Keratinocyte (primary cell): Measurements from ENCODE around the gene MSRB1. TPM values are rescaled to one million over a fixed set of nuclear protein-coding genes. Genes with fewer than 3 reads are reported as not detected.

Source experiments
- DNase-seq: peaks from one replicate; pipeline ENCODE4 v3.0.0-alpha.2; 2011; ENCODE audit warnings: low read depth, missing footprints, low spot score
- FAIRE-seq: peaks from 2 replicates; lab custom pipeline; 2011; peaks lifted over from hg19 to GRCh38; lab: Jason Lieb, UNC
- H2AFZ ChIP-seq: 2 replicates; pipeline ENCODE4 v1.6.0; 2012; ENCODE audit warnings: low read length, control low read depth, inconsistent platforms; ENCODE audit not compliant: control insufficient read depth
- H3K27ac ChIP-seq: 2 replicates; pipeline ENCODE4 v1.5.1; 2011; ENCODE audit warnings: low read length; ENCODE audit not compliant: control insufficient read depth, insufficient read depth
- H3K27me3 ChIP-seq: 3 replicates; pipeline ENCODE4 v1.6.0; 2011; ENCODE audit warnings: low read length; ENCODE audit not compliant: control insufficient read depth, insufficient read depth; ENCODE audit errors: extremely low read depth
- H3K36me3 ChIP-seq, 2 experiments: 2 replicates in 1 of 2; 3 replicates in 1 of 2; pipeline ENCODE4 v1.5.1; 2011; ENCODE audit warnings: low read length in 2 of 2, mild to moderate bottlenecking in 1 of 2; ENCODE audit not compliant: control insufficient read depth in 2 of 2, insufficient read depth in 2 of 2; ENCODE audit errors: extremely low read depth in 1 of 2
- H3K4me1 ChIP-seq: 3 replicates; pipeline ENCODE4 v1.5.1; 2011; ENCODE audit warnings: low read length; ENCODE audit not compliant: control insufficient read depth, insufficient read depth; ENCODE audit errors: extremely low read depth
- H3K4me2 ChIP-seq: 3 replicates; pipeline ENCODE4 v1.6.0; 2011; ENCODE audit warnings: low read depth, low read length; ENCODE audit not compliant: control insufficient read depth, insufficient read depth; ENCODE audit errors: extremely low read depth
- H3K4me3 ChIP-seq, 3 experiments: fragments of 200-600 bp in 1 of 3; sonication (generic) in 1 of 3; 2 replicates in 2 of 3; 3 replicates in 1 of 3; pipeline ENCODE4 v1.5.1; 2011 to 2016; ENCODE audit warnings: low read length in 3 of 3, mild to moderate bottlenecking in 3 of 3, control low read depth in 2 of 3, inconsistent platforms in 1 of 3, low read depth in 1 of 3, mixed read lengths in 1 of 3, mixed run types in 1 of 3, moderate library complexity in 1 of 3; ENCODE audit not compliant: control insufficient read depth in 2 of 3, insufficient read depth in 2 of 3; ENCODE audit errors: extremely low read depth in 1 of 3
- H3K79me2 ChIP-seq: 2 replicates; pipeline ENCODE4 v1.6.0; 2012; ENCODE audit warnings: low read length; ENCODE audit not compliant: control insufficient read depth, insufficient read depth
- H3K9ac ChIP-seq: 3 replicates; pipeline ENCODE4 v1.6.0; 2011; ENCODE audit warnings: low read length; ENCODE audit not compliant: control insufficient read depth, insufficient read depth; ENCODE audit errors: extremely low read depth
- H3K9me1 ChIP-seq: 3 replicates; pipeline ENCODE4 v1.6.0; 2011; ENCODE audit warnings: low read length; ENCODE audit not compliant: control insufficient read depth, insufficient read depth; ENCODE audit errors: extremely low read depth
- H3K9me3 ChIP-seq: 2 replicates; pipeline ENCODE4 v1.5.1; 2012; ENCODE audit warnings: low read depth, low read length; ENCODE audit not compliant: control insufficient read depth
- H4K20me1 ChIP-seq: 3 replicates; pipeline ENCODE4 v1.6.0; 2011; ENCODE audit warnings: low read length; ENCODE audit not compliant: control insufficient read depth, insufficient read depth; ENCODE audit errors: extremely low read depth
- CTCF ChIP-seq, 3 experiments: IDR thresholded peaks in 1 of 3; conservative IDR thresholded peaks in 1 of 3; optimal IDR thresholded peaks in 1 of 3; 2 replicates in 2 of 3; 3 replicates in 1 of 3; pipeline versions ENCODE3 to v1.5.1; 2011; ENCODE audit warnings: low read length in 3 of 3, mild to moderate bottlenecking in 3 of 3, moderate library complexity in 2 of 3, control low read depth in 1 of 3, inconsistent platforms in 1 of 3; ENCODE audit not compliant: insufficient read depth in 2 of 3; ENCODE audit errors: extremely low read depth in 1 of 3
- EZH2 ChIP-seq: IDR thresholded peaks from one replicate; pipeline ENCODE4 v1.6.1; 2012; ENCODE audit warnings: inconsistent platforms, mild to moderate bottlenecking, low read length, moderate library complexity
- dilution Hi-C: fragments of 300-500 bp; cut with MboI; formaldehyde crosslinking; loops from one replicate; pipeline ENCODE4 v1.7.0; 2020; ENCODE audit warnings: low sequenced_read_pairs; ENCODE audit not compliant: extremely low pct_ligation_motif_present
- polyA plus RNA-seq, 5 experiments: library from polyadenylated mRNA; depleted of rRNA in 3 of 5; stranded (reverse) in 3 of 5; stranded (forward) in 1 of 5; unstranded in 1 of 5; fragments of >200 nt; gene quantifications; 1 replicate in 1 of 5; 2 replicates in 3 of 5; 3 replicates in 1 of 5; pipeline versions ENCODE4 v1.2.1 to v1.2.3, GENCODE V29; 2011 to 2012; ENCODE audit warnings: missing spikeins in 2 of 5, low read depth in 1 of 5, low replicate concordance in 1 of 5

MSRB1 gene
- polyA plus RNA-seq, 1 donor (not counting 4 experiments of a cell fraction or from before 2014, with no cell fraction given): 25.2 TPM

- Histone ChIP-seq H3K9ac (no peak overlapping the region), H3K9me1 (no peaks in the 10 kb centered on the region), H3K4me1 (peaks cover 27% of the 10 kb centered on the region), H3K27me3 (peaks cover 8% of the 10 kb centered on the region), H4K20me1 (no peaks in the 10 kb centered on the region), H3K4me3 (no peak overlapping the region), H3K4me2 (no peak overlapping the region), H2AFZ (no peak overlapping the region), H3K36me3 (peaks cover 14 to 23% of the 10 kb centered on the region in 2 experiments), H3K9me3 (no peaks in the 10 kb centered on the region), H3K79me2 (peaks cover 29% of the 10 kb centered on the region), H3K27ac (no peak overlapping the region)
- FAIRE-seq: no peak
- no peak for TF ChIP-seq CTCF (optimal IDR thresholded peaks at IDR 0.05 in 1 of 3, IDR thresholded peaks at IDR 0.05 in 1 of 3, conservative IDR thresholded peaks at IDR 0.05 in 1 of 3; ENCODE audit: extremely low read depth in 1 of 3, insufficient read depth in 2 of 3, low read length in 3 of 3)
- no peak for TF ChIP-seq EZH2
- dilution Hi-C loops: no loop called here
- no peak for DNase-seq
These were observed 33.2 kb upstream of the MSRB1 start for GRCh38 chr16:1976216-1976520.

GRCh38 chr16:1975432-1976215 lies 32.6 kb upstream of the MSRB1 start:
- Histone ChIP-seq H3K36me3 (peaks cover 14 to 23% of the 10 kb centered on the region in 2 experiments), H3K4me3 (no peak overlapping the region), H3K9me1 (no peaks in the 10 kb centered on the region), H3K9me3 (no peaks in the 10 kb centered on the region), H3K27me3 (peaks cover 3% of the 10 kb centered on the region), H3K4me1 (peaks cover 29% of the 10 kb centered on the region), H3K79me2 (peaks cover 32% of the 10 kb centered on the region), H3K9ac (no peak overlapping the region), H3K4me2 (no peak overlapping the region), H3K27ac (no peak overlapping the region), H2AFZ (no peak overlapping the region), H4K20me1 (no peaks in the 10 kb centered on the region)
- dilution Hi-C loops: no loop called here
- TF ChIP-seq EZH2: no peak
- no peak for TF ChIP-seq CTCF (optimal IDR thresholded peaks at IDR 0.05 in 1 of 3, IDR thresholded peaks at IDR 0.05 in 1 of 3, conservative IDR thresholded peaks at IDR 0.05 in 1 of 3; ENCODE audit: extremely low read depth in 1 of 3, insufficient read depth in 2 of 3, low read length in 3 of 3)
- FAIRE-seq (no peak), DNase-seq (no peak)
